ENCODE measurements around the gene RPL5. TPM values are rescaled to one million over a fixed set of nuclear protein-coding genes. Genes with fewer than 3 reads are reported as not detected.

The RPL5 gene
- total RNA-seq, 1 experiment from 2014 or later: 878 TPM

Other genes with a start within 250 kb of the RPL5 start
- gene EVI5, start 46.9 kb upstream of the RPL5 start, total RNA-seq (2014; rRNA removed; shearing (Covaris generic)): 3.0 and 7.7 TPM in 2 replicates
- 12.7 and 21.5 TPM in 2 replicates for gene DIPK1A, start 129.4 kb downstream of the RPL5 start, total RNA-seq (2014; rRNA removed; shearing (Covaris generic))
- gene MTF2, start 247.2 kb downstream of the RPL5 start, total RNA-seq (2014; rRNA removed; shearing (Covaris generic)): 17.7 and 23.6 TPM in 2 replicates

Measured in M059J (cell line).